Mesothelial cell of epicardium (in vitro differentiated cells): ENCODE results near the gene SSX2IP. TPM values are rescaled to one million over a fixed set of nuclear protein-coding genes. Genes with fewer than 3 reads are reported as not detected.
A peak's percentile ranks its signal among the peaks of the same experiment; 100 is the strongest.

Experiments used
- DNase-seq, 2 experiments: peaks; one replicate each; pipeline ENCODE4 v3.0.0; 2021; ENCODE audit warnings: low spot score in 2 of 2; ENCODE audit not compliant: unreplicated experiment in 2 of 2
- H3K27ac Mint-ChIP-seq: 2 replicates; pipeline ENCODE4 v1.8.0; 2021; ENCODE audit warnings: mixed read lengths
- H3K27me3 Mint-ChIP-seq: 2 replicates; pipeline ENCODE4 v1.8.0; 2021; ENCODE audit warnings: low read depth, mixed read lengths
- H3K36me3 Mint-ChIP-seq: 2 replicates; pipeline ENCODE4 v1.8.0; 2021; ENCODE audit warnings: mixed read lengths
- H3K4me1 Mint-ChIP-seq: 2 replicates; pipeline ENCODE4 v1.8.0; 2021; ENCODE audit warnings: mixed read lengths
- H3K4me3 Mint-ChIP-seq: 2 replicates; pipeline ENCODE4 v1.8.0; 2021; ENCODE audit warnings: mild to moderate bottlenecking, moderate library complexity, mixed read lengths
- H3K9me3 Mint-ChIP-seq: 2 replicates; pipeline ENCODE4 v1.8.0; 2021; ENCODE audit warnings: mixed read lengths
- CTCF ChIP-seq: fragments of 200-600 bp; sonication (generic); IDR thresholded peaks from one replicate; pipeline ENCODE4 v1.5.0; 2021; ENCODE audit warnings: antibody characterized with exemption; ENCODE audit not compliant: unreplicated experiment
- total RNA-seq: library from RNA; stranded (reverse); gene quantifications from 3 replicates; pipeline ENCODE4 v1.2.1, GENCODE V29; 2021

The SSX2IP gene
- total RNA-seq, 1 donor from 2014 or later, result 18.2 TPM

DNA sequence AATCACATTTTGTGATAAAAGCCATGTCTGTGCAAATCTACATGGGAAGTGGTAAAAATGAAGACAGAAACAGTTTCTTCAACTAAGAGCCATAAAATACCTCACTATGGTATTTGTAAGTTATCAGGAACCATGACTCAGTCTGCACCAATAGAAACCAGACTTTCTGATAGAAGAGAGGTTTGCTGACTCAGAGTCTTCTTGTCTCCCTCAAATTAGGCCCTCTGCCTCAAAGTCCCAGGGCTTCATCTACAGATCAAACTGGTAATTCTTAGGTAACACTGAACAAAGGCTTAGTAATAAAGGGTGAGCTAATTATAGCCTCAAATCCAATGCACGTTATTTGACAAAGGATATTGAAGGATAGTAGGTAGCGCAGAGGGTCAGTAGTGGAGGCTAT is 30.9 kb upstream of the SSX2IP start:
- H3K36me3 Mint-ChIP-seq, result no peaks in the 10 kb centered on the region
- H3K4me1 Mint-ChIP-seq, result peaks cover 34% of the 10 kb centered on the region
- H3K4me3 Mint-ChIP-seq, result no peak overlapping the region
- H3K27me3 Mint-ChIP-seq, result no peaks in the 10 kb centered on the region
- H3K27ac Mint-ChIP-seq, result peak overlapping the region; percentile 86
- no peaks in the 10 kb centered on the region for H3K9me3 Mint-ChIP-seq
- DNase-seq, result no peak
- no peak for TF ChIP-seq CTCF

DNA sequence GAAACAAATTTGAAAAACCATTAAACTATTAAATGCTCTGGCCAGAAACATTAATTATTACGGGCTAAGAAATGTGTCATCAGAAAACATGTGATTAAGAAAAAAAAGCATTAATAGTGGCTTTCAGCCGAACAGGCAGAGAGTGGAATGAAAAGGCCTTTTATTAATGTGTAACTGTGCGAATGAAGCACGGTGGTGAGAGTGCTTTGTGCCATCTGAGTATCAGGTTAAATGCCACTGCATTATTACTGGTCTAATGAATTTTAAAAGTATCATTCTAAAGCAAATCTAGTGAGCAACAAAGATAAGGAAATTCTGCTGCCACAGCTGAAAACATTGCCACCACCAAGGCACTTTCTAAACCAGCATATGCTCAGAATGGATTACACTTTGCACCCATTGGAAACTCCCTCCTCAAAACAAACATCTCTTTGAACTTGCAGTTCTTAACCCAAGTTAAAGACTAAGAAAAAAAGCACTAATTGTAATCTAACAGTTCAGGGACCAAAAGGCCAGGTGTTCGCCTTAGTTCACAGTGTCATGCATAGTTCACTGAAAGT is 30.0 kb upstream of the SSX2IP start:
- Mint-ChIP-seq H3K27ac (peak overlapping the region; percentile 89), H3K27me3 (no peaks in the 10 kb centered on the region), H3K9me3 (no peaks in the 10 kb centered on the region), H3K4me1 (peaks cover 39% of the 10 kb centered on the region), H3K36me3 (no peaks in the 10 kb centered on the region), H3K4me3 (no peak overlapping the region)
- DNase-seq, result no peak
- no peak for TF ChIP-seq CTCF

GRCh38 chr1:84719543-84720217 is 29.4 kb upstream of the SSX2IP start:
- no peaks in the 10 kb centered on the region for H3K9me3 Mint-ChIP-seq
- H3K4me3 Mint-ChIP-seq, result peak overlapping the region; percentile 18
- no peak for TF ChIP-seq CTCF
- H3K4me1 Mint-ChIP-seq, result peaks cover 39% of the 10 kb centered on the region
- no peaks in the 10 kb centered on the region for H3K36me3 Mint-ChIP-seq
- H3K27me3 Mint-ChIP-seq, result no peaks in the 10 kb centered on the region
- H3K27ac Mint-ChIP-seq, result peak overlapping the region; percentile 89
- no peak for DNase-seq

- no peak for DNase-seq
- Mint-ChIP-seq H3K36me3 (no peaks in the 10 kb centered on the region), H3K27me3 (no peaks in the 10 kb centered on the region), H3K27ac (no peak overlapping the region), H3K4me1 (peaks cover 22% of the 10 kb centered on the region), H3K4me3 (no peak overlapping the region), H3K9me3 (peaks cover 4% of the 10 kb centered on the region)
- TF ChIP-seq CTCF, result no peak
Measured at GRCh38 chr1:84715342-84716019, 25.2 kb upstream of the SSX2IP start.

DNA sequence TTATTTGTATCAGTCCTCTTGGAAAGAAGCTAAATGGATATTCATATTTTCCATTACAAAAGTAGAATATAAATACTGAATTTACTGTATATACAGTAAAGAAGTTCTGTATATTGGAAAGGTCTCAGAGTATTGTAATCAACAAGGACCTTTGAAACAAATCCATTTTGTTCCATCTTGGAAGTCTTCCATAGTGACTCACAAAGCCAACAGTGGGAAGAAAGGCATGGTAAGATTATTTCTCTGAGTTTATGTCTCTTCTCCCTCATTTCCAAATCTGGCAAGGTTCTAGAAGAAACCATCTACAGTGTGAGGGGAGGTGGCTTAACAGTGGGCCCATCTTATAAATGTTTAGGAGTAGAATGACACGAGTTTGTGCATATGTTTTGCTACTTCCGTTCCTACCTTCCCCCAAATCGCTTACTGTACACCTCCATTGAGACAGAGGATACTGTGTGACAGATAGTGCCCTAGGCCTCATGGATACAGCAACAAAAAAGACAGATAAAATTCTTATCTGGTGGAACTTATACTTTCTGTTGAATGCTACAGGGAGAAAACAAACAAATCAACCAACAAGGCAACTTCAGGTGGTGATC is 22.1 kb upstream of the SSX2IP start:
- DNase-seq, result no peak

More for the DNA sequence above, 22.1 kb upstream of the SSX2IP start:
- H3K27ac Mint-ChIP-seq, result no peak overlapping the region
- peaks cover 8% of the 10 kb centered on the region for H3K4me1 Mint-ChIP-seq
- TF ChIP-seq CTCF, result no peak
- H3K9me3 Mint-ChIP-seq, result peaks cover 4% of the 10 kb centered on the region
- no peaks in the 10 kb centered on the region for H3K27me3 Mint-ChIP-seq
- H3K4me3 Mint-ChIP-seq, result no peak overlapping the region
- no peaks in the 10 kb centered on the region for H3K36me3 Mint-ChIP-seq
